HepG2 (cell line): Measurements from ENCODE around the gene ATG7. TPM values are rescaled to one million over a fixed set of nuclear protein-coding genes. Genes with fewer than 3 reads are reported as not detected.

Experiments
- ATAC-seq: fragments of 200-7000 bp; cut with Tn5 transposase; 3 replicates; pipeline ENCODE4 v1.9.1; 2020; ENCODE audit warnings: mild to moderate bottlenecking, moderate library complexity
- BruUV-seq: library from RNA; stranded (reverse); fragments of 400-500 nt; replicated peaks from 2 replicates; lab custom pipeline; 2021; lab: Mats Ljungman, UMichigan
- CTCF ChIA-PET: fragments of 300-600 bp; formaldehyde crosslinking; extraction: SDS; loops from one replicate; lab custom pipeline; 2021; ENCODE audit warnings: low total read pairs, inconsistent platforms, low intra/inter-chr PET ratio; lab: Yijun Ruan, JAX
- POLR2A ChIA-PET: fragments of 350-600 bp; sonication (Branson Sonifier 250); formaldehyde crosslinking; loops from one replicate; lab custom pipeline; 2020; ENCODE audit warnings: antibody characterized with exemption, inconsistent platforms; lab: Yijun Ruan, JAX
- DNase-seq: peaks from one replicate; pipeline ENCODE4 v3.0.0-alpha.2; 2015; ENCODE audit warnings: low spot score
- FAIRE-seq: peaks from 3 replicates; lab custom pipeline; 2011; peaks lifted over from hg19 to GRCh38; lab: Jason Lieb, UNC
- H2AFZ ChIP-seq: one replicate; pipeline ENCODE4 v1.6.1; 2011; ENCODE audit warnings: low read length, inconsistent platforms
- H3K27ac ChIP-seq: fragments of 300-600 bp; 3 replicates; pipeline ENCODE4 v1.8.0; 2011; ENCODE audit warnings: mixed run types, mild to moderate bottlenecking, mixed read lengths, low read length, inconsistent platforms; ENCODE audit not compliant: insufficient read depth; ENCODE audit errors: extremely low read length
- H3K27me3 ChIP-seq, 2 experiments: fragments of 200-600 bp in 1 of 2; 2 replicates in 1 of 2; 3 replicates in 1 of 2; pipeline versions ENCODE4 v1.6.0 to v1.8.0; 2011; ENCODE audit warnings: low read length in 2 of 2, mild to moderate bottlenecking in 2 of 2, moderate library complexity in 2 of 2, inconsistent platforms in 1 of 2; ENCODE audit not compliant: insufficient read depth in 2 of 2, control insufficient read depth in 1 of 2
- H3K36me3 ChIP-seq, 2 experiments: fragments of 200-600 bp in 1 of 2; replicated peaks in 1 of 2; 2 replicates in 1 of 2; 3 replicates in 1 of 2; pipeline versions ENCODE4 v1.5.1 to v1.8.0; 2011; ENCODE audit warnings: low read length in 2 of 2, inconsistent platforms in 1 of 2; ENCODE audit not compliant: insufficient read depth in 2 of 2, control insufficient read depth in 1 of 2
- H3K4me1 ChIP-seq: 2 replicates; pipeline ENCODE4 v1.5.1; 2012; ENCODE audit warnings: low read length, inconsistent platforms; ENCODE audit not compliant: insufficient read depth
- H3K4me2 ChIP-seq: 2 replicates; pipeline ENCODE4 v1.6.0; 2011; ENCODE audit warnings: low read depth, low read length, inconsistent platforms
- H3K4me3 ChIP-seq, 3 experiments: fragments of 200-600 bp in 1 of 3; sonication (generic), shearing (Covaris generic) in 1 of 3; replicated peaks in 1 of 3; 2 replicates each; pipeline ENCODE4 v1.5.1; 2011 to 2016; ENCODE audit warnings: low read length in 3 of 3, inconsistent platforms in 2 of 3, low read depth in 2 of 3, mild to moderate bottlenecking in 2 of 3, control low read depth in 1 of 3, mixed read lengths in 1 of 3; ENCODE audit not compliant: insufficient read depth in 1 of 3
- H3K79me2 ChIP-seq: one replicate; pipeline ENCODE4 v1.6.1; 2011; ENCODE audit warnings: low read length, inconsistent platforms; ENCODE audit not compliant: insufficient read depth
- H3K9ac ChIP-seq: 2 replicates; pipeline ENCODE4 v1.6.0; 2011; ENCODE audit warnings: mild to moderate bottlenecking, low read depth, low read length, inconsistent platforms; ENCODE audit not compliant: insufficient read depth
- H3K9me3 ChIP-seq: 2 replicates; pipeline ENCODE4 v1.5.1; 2012; ENCODE audit warnings: mild to moderate bottlenecking, low read length
- H4K20me1 ChIP-seq: 2 replicates; pipeline ENCODE4 v1.6.0; 2011; ENCODE audit warnings: inconsistent platforms, mild to moderate bottlenecking, low read length, moderate library complexity; ENCODE audit not compliant: insufficient read depth
- AGO2 ChIP-seq: fragments of 200-400 bp; formaldehyde crosslinking; optimal IDR thresholded peaks from 2 replicates; pipeline ENCODE3; 2017; ENCODE audit warnings: mild to moderate bottlenecking, low read depth, low read length, moderate library complexity
- FOXJ3 ChIP-seq: sonication (generic); formaldehyde crosslinking; IDR thresholded peaks from 2 replicates; pipeline ENCODE4 v1.4.0; 2020; ENCODE audit warnings: missing genetic modification reagents, mild to moderate bottlenecking, borderline replicate concordance
- MEIS2 ChIP-seq: sonication (generic); formaldehyde crosslinking; IDR thresholded peaks from 2 replicates; pipeline ENCODE4 v1.9.0; 2021; ENCODE audit warnings: mild to moderate bottlenecking, missing genetic modification reagents
- MZF1 ChIP-seq: sonication (generic); formaldehyde crosslinking; IDR thresholded peaks from 2 replicates; pipeline ENCODE4 v1.8.1; 2023; ENCODE audit warnings: mild to moderate bottlenecking, missing genetic modification reagents, borderline replicate concordance
- RFX3 ChIP-seq: IDR thresholded peaks from 2 replicates; pipeline ENCODE4 v1.6.1; 2016; ENCODE audit warnings: missing biosample characterization, missing genetic modification reagents
- SATB2 ChIP-seq: sonication (generic); formaldehyde crosslinking; IDR thresholded peaks from 2 replicates; pipeline ENCODE4 v1.5.0; 2020; ENCODE audit warnings: missing genetic modification reagents
- ZFY ChIP-seq: sonication (generic); formaldehyde crosslinking; IDR thresholded peaks from 2 replicates; pipeline ENCODE4 v1.4.0; 2020; ENCODE audit warnings: missing genetic modification reagents
- ZNF205 ChIP-seq: IDR thresholded peaks from 2 replicates; pipeline ENCODE4 v1.6.1; 2018; ENCODE audit warnings: missing biosample characterization, missing genetic modification reagents
- ZNF282 ChIP-seq: fragments of 450-650 bp; IDR thresholded peaks from 2 replicates; pipeline ENCODE4 v1.6.1; 2018; ENCODE audit not compliant: partially characterized antibody
- WGBS: methylation state at CpG from one replicate; pipeline ENCODE4 v1.1.6; 2017; ENCODE audit warnings: low lambda C conversion rate; 5-methylcytosine and 5-hydroxymethylcytosine counted together
- in situ Hi-C: cut with HindIII; loops from 2 replicates; pipeline ENCODE4 v1.10.0; 2017; ENCODE audit warnings: low pct_unique_long_range_greater_than_20kb; ENCODE audit not compliant: extremely low pct_ligation_motif_present
- intact Hi-C: fragments of 100-400 bp; cut with micrococcal nuclease; formaldehyde crosslinking; loops from one replicate; pipeline ENCODE4 v1.10.0; 2022; ENCODE audit not compliant: unreplicated experiment
- polyA plus RNA-seq, 8 experiments: library from polyadenylated mRNA; depleted of rRNA in 3 of 8; stranded (reverse) in 7 of 8; unstranded in 1 of 8; fragments of >200 nt; fragmentation: Illumina TruSeq in 4 of 8; extraction: Trizol in 4 of 8; gene quantifications; 2 replicates each; pipeline versions ENCODE4 v1.2.1 to v1.2.3, GENCODE V29; 2011 to 2016; ENCODE audit warnings: low read depth in 4 of 8, missing spikeins in 1 of 8, mixed read lengths in 1 of 8; ENCODE audit not compliant: insufficient read depth in 1 of 8
- total RNA-seq, 5 experiments: library from RNA; depleted of rRNA; stranded (reverse); fragments of >200 nt; fragmentation: Illumina TruSeq; extraction: Trizol; gene quantifications; 2 replicates each; pipeline ENCODE4 v1.2.3, GENCODE V29; 2016; ENCODE audit warnings: low read depth in 1 of 5
- TF ChIP-seq, protein P1 (sequence below): sonication (generic); formaldehyde crosslinking; IDR thresholded peaks from 2 replicates; pipeline ENCODE4 v1.5.1; 2020; ENCODE audit warnings: mild to moderate bottlenecking, missing genetic modification reagents, moderate library complexity
- TF ChIP-seq, protein P2 (sequence below): sonication (generic); formaldehyde crosslinking; IDR thresholded peaks from 2 replicates; pipeline ENCODE4 v1.8.1; 2023; ENCODE audit warnings: mild to moderate bottlenecking, missing genetic modification reagents
- TF ChIP-seq, protein P3 (sequence below): sonication (generic); formaldehyde crosslinking; IDR thresholded peaks from 2 replicates; pipeline ENCODE4 v1.4.0; 2020; ENCODE audit warnings: missing genetic modification reagents, low read depth, mild to moderate bottlenecking, borderline replicate concordance
- TF ChIP-seq, protein P4 (sequence below): sonication (generic); formaldehyde crosslinking; IDR thresholded peaks from 2 replicates; pipeline ENCODE4 v1.5.1; 2020; ENCODE audit warnings: mild to moderate bottlenecking, missing genetic modification reagents, moderate library complexity

ATG7 gene
- total and polyA plus RNA-seq, 2 of the 13 experiments (the other 11 are each of a cell fraction or from before 2014, with no cell fraction given), result 7.8 to 22.1 TPM

DNA sequence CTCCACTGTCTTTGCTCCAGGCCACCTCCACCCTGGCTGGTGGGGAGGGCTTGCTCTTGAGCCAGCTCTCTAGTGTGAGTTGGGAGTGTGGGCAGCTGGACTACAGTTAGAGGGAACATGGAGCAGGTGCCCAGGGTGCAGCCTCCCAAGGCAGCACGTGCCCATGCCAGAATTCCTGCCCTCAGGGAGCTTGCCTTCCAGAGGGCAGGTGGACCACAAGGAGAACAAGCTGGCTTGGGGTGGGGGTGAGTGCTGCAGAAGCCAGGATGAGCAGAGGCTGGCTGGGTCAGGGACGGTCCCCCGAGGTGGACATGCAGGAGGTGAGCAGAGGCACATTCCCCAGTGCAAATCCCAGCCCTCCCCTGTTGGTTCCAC lies 282.0 kb downstream of the ATG7 start:
- no TSS peak for BruUV-seq
- FAIRE-seq (no peak), ATAC-seq (peak; percentile 5; the same call in 2 of the 3 replicates), DNase-seq (no peak)
- Histone ChIP-seq H3K4me1 (peaks cover 2% of the 10 kb centered on the region), H3K27ac (no peak overlapping the region), H3K4me2 (no peak overlapping the region), H3K9ac (no peak overlapping the region), H2AFZ (no peak overlapping the region), H4K20me1 (0 out of 2 replicates have a peak, but pooled peaks cover 5% of the 10 kb centered on the region), H3K4me3 (no peak overlapping the region), H3K36me3 (peaks cover 22 to 53% of the 10 kb centered on the region in 2 experiments), H3K9me3 (no peaks in the 10 kb centered on the region), H3K79me2 (no peaks in the 10 kb centered on the region), H3K27me3 (no peaks in the 10 kb centered on the region)
- ChIA-PET POLR2A (no interaction called here), CTCF (no interaction called here)
- intact Hi-C loops, result no loop called here
- no CpG with 5 or more reads among the region's 3 CpGs for WGBS
- TF ChIP-seq SATB2 (CRISPR knock-in tag) (no peak), ZFY (CRISPR knock-in tag) (no peak), ZNF282 (no peak), RFX3 (CRISPR knock-in tag) (no peak), ZNF205 (no peak), FOXJ3 (no peak), AGO2 (peak; percentile 51), MZF1 (CRISPR knock-in tag) (no peak), MEIS2 (CRISPR knock-in tag) (no peak)
- TF ChIP-seq, protein P1, sequence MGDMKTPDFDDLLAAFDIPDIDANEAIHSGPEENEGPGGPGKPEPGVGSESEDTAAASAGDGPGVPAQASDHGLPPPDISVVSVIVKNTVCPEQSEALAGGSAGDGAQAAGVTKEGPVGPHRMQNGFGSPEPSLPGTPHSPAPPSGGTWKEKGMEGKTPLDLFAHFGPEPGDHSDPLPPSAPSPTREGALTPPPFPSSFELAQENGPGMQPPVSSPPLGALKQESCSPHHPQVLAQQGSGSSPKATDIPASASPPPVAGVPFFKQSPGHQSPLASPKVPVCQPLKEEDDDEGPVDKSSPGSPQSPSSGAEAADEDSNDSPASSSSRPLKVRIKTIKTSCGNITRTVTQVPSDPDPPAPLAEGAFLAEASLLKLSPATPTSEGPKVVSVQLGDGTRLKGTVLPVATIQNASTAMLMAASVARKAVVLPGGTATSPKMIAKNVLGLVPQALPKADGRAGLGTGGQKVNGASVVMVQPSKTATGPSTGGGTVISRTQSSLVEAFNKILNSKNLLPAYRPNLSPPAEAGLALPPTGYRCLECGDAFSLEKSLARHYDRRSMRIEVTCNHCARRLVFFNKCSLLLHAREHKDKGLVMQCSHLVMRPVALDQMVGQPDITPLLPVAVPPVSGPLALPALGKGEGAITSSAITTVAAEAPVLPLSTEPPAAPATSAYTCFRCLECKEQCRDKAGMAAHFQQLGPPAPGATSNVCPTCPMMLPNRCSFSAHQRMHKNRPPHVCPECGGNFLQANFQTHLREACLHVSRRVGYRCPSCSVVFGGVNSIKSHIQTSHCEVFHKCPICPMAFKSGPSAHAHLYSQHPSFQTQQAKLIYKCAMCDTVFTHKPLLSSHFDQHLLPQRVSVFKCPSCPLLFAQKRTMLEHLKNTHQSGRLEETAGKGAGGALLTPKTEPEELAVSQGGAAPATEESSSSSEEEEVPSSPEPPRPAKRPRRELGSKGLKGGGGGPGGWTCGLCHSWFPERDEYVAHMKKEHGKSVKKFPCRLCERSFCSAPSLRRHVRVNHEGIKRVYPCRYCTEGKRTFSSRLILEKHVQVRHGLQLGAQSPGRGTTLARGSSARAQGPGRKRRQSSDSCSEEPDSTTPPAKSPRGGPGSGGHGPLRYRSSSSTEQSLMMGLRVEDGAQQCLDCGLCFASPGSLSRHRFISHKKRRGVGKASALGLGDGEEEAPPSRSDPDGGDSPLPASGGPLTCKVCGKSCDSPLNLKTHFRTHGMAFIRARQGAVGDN (CRISPR knock-in tag), result 0 out of 2 replicates have a peak, but pooled peaks have one; percentile 4
- TF ChIP-seq, protein P2, sequence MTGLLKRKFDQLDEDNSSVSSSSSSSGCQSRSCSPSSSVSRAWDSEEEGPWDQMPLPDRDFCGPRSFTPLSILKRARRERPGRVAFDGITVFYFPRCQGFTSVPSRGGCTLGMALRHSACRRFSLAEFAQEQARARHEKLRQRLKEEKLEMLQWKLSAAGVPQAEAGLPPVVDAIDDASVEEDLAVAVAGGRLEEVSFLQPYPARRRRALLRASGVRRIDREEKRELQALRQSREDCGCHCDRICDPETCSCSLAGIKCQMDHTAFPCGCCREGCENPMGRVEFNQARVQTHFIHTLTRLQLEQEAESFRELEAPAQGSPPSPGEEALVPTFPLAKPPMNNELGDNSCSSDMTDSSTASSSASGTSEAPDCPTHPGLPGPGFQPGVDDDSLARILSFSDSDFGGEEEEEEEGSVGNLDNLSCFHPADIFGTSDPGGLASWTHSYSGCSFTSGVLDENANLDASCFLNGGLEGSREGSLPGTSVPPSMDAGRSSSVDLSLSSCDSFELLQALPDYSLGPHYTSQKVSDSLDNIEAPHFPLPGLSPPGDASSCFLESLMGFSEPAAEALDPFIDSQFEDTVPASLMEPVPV (CRISPR knock-in tag), result no peak
- TF ChIP-seq, protein P3, sequence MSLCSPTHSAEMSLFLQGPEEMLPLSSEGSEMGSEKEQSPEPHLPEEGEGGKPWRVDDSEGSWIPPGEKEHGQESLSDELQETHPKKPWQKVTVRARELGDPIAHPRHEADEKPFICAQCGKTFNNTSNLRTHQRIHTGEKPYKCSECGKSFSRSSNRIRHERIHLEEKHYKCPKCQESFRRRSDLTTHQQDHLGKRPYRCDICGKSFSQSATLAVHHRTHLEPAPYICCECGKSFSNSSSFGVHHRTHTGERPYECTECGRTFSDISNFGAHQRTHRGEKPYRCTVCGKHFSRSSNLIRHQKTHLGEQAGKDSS (CRISPR knock-in tag), result no peak
- TF ChIP-seq, protein P4, sequence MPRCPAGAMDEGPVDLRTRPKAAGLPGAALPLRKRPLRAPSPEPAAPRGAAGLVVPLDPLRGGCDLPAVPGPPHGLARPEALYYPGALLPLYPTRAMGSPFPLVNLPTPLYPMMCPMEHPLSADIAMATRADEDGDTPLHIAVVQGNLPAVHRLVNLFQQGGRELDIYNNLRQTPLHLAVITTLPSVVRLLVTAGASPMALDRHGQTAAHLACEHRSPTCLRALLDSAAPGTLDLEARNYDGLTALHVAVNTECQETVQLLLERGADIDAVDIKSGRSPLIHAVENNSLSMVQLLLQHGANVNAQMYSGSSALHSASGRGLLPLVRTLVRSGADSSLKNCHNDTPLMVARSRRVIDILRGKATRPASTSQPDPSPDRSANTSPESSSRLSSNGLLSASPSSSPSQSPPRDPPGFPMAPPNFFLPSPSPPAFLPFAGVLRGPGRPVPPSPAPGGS, result no peak
- in situ Hi-C loops, result no loop called here
